ENCODE results near the gene CYP3A7.

GRCh38 chr7:99767662-99768061, 32.7 kb upstream of the CYP3A7 start:
- TF ChIP-seq CTCF (IDR thresholded peaks at IDR 0.05) (no peak), POLR2A (IDR thresholded peaks at IDR 0.05) (no peak)
